Upper lobe of left lung (tissue), 6 donors: ENCODE results near the gene RYK. TPM values are rescaled to one million over a fixed set of nuclear protein-coding genes. Genes with fewer than 3 reads are reported as not detected.

Experiments used
- ATAC-seq, 2 donors: fragments of 200-7000 bp; cut with Tn5 transposase; one replicate each; pipeline ENCODE4 v1.9.1; 2022; ENCODE audit warnings: mild to moderate bottlenecking in 2 of 2, moderate library complexity in 2 of 2; ENCODE audit not compliant: low FRiP score in 2 of 2
- DNase-seq, 2 donors: peaks; one replicate each; pipeline ENCODE4 v3.0.0-alpha.2; 2019 to 2020
- H3K27ac ChIP-seq, 4 donors: fragments of 200-600 bp; sonication (generic); one replicate each; pipeline ENCODE4 v1.5.1; 2016 to 2019
- H3K27me3 ChIP-seq, 4 donors: fragments of 200-600 bp; sonication (generic); one replicate each; pipeline ENCODE4 v1.5.1; 2017 to 2019
- H3K36me3 ChIP-seq, 4 donors: fragments of 200-600 bp; sonication (generic); one replicate each; pipeline ENCODE4 v1.5.1; 2016 to 2019
- H3K4me1 ChIP-seq, 4 donors: fragments of 200-600 bp; sonication (generic); one replicate each; pipeline ENCODE4 v1.5.1; 2018 to 2019
- H3K4me3 ChIP-seq, 4 donors: fragments of 200-600 bp; sonication (generic); one replicate each; pipeline ENCODE4 v1.5.1; 2017 to 2019; ENCODE audit warnings: mild to moderate bottlenecking in 2 of 4, moderate library complexity in 1 of 4
- H3K9me3 ChIP-seq, 4 donors: fragments of 200-600 bp; sonication (generic); one replicate each; pipeline ENCODE4 v1.5.1; 2018 to 2019
- EP300 ChIP-seq, 4 donors: sonication (generic); formaldehyde crosslinking; IDR thresholded peaks; one replicate each; pipeline ENCODE4 v1.5.1; 2017; ENCODE audit warnings: antibody characterized with exemption in 4 of 4, control low read depth in 2 of 4
- POLR2A ChIP-seq, 4 donors: fragments of 450-650 bp; IDR thresholded peaks; one replicate each; pipeline ENCODE4 v1.5.1; 2016 to 2017; ENCODE audit warnings: antibody characterized with exemption in 4 of 4, mild to moderate bottlenecking in 2 of 4
- POLR2AphosphoS5 ChIP-seq, 2 donors: sonication (generic); formaldehyde crosslinking; IDR thresholded peaks; one replicate each; pipeline ENCODE4 v1.5.1; 2017; ENCODE audit warnings: antibody characterized with exemption in 2 of 2
- WGBS, 2 donors: methylation state at CpG; one replicate each; pipeline ENCODE4 v1.1.5; 2017 to 2018; 5-methylcytosine and 5-hydroxymethylcytosine counted together
- total RNA-seq, 6 donors: library from RNA; depleted of rRNA in 4 of 6; stranded (reverse); fragments of >200 nt in 4 of 6; gene quantifications; one replicate each; pipeline versions ENCODE4 v1.1.0 to v1.2.1, GENCODE V29; 2016 to 2021
- TF ChIP-seq, protein P1 (sequence below), 6 experiments: fragments of 450-650 bp in 4 of 6; fragments of 200-600 bp in 2 of 6; sonication (generic) in 2 of 6; IDR thresholded peaks; one replicate each; pipeline ENCODE4 v1.5.1; 2016 to 2019; ENCODE audit warnings: antibody characterized with exemption in 6 of 6
- donor health status: DM: no; HTN: no; CAD: no; lungs with moderate emphysema.
- donor health status: DM: no; HTN: yes; CAD: no; lungs with severe emphysema.

The RYK gene
- total RNA-seq, 6 donors from 2014 or later = 14.9 to 105 (median 52.4) TPM

DNA sequence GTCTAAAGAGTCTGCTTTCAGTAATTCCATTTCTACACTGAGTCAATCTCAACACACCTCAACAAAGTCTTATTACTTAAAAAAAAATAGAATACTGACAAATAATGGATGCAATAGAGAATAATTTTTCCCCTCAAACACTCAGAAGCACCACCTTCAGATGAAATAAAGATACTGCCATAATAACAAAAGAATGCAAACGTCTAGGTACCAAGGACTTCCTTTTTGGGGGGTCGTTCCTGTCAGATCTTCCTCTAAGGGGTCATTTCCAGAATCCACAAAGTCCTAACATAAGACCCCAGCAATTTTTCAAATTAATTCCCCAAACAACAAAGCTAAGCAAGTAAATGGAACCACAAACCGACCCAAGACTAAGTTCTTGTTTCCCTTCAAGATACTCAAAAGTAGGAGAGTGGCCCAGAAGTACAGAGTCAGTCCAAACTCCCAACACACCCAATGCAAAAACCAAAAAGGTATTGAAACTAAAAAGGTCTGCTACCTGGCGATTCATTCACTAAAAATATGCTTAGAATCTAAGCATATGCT lies 1.3 kb downstream of the RYK start:
- Histone ChIP-seq H3K4me3 (peak overlapping the region; percentile 18 to 87 (median 76)), H3K27ac (peak overlapping the region in 3 of 4 donors; percentile 87 to 93 (median 89)), H3K36me3 (no peaks in the 10 kb centered on the region), H3K9me3 (no peaks in the 10 kb centered on the region), H3K4me1 (peaks cover 17 to 42% (median 25%) of the 10 kb centered on the region in 4 donors), H3K27me3 (no peaks in the 10 kb centered on the region)
- DNase-seq (no peak), ATAC-seq (no peak)
- WGBS, 2 donors = 6 to 7% methylated on average over 4 of the region's 4 CpGs
- TF ChIP-seq POLR2A (IDR thresholded peaks at IDR 0.05) (no peak), POLR2AphosphoS5 (IDR thresholded peaks at IDR 0.05) (no peak), EP300 (IDR thresholded peaks at IDR 0.05) (no peak)
- TF ChIP-seq, protein P1, sequence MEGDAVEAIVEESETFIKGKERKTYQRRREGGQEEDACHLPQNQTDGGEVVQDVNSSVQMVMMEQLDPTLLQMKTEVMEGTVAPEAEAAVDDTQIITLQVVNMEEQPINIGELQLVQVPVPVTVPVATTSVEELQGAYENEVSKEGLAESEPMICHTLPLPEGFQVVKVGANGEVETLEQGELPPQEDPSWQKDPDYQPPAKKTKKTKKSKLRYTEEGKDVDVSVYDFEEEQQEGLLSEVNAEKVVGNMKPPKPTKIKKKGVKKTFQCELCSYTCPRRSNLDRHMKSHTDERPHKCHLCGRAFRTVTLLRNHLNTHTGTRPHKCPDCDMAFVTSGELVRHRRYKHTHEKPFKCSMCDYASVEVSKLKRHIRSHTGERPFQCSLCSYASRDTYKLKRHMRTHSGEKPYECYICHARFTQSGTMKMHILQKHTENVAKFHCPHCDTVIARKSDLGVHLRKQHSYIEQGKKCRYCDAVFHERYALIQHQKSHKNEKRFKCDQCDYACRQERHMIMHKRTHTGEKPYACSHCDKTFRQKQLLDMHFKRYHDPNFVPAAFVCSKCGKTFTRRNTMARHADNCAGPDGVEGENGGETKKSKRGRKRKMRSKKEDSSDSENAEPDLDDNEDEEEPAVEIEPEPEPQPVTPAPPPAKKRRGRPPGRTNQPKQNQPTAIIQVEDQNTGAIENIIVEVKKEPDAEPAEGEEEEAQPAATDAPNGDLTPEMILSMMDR (IDR thresholded peaks at IDR 0.05) = no peak

DNA sequence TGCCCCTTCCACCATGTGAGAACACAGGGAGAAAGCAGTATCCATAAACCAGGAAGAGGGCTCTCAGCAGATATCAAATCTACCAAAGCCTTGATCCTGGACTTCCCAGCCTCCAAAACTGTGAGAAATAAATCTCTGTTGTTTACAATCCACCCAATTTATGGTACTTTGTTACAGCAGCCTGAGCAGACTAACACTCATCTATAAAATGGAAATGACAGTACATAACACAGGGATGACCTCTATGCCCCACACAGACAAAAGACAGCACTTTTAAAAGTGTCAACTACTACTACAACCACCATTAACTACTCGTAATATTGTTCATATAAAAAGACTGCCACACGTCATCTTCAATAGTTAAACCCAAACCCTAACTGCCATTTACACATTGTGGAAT lies 5.7 kb downstream of the RYK start:
- H3K27ac ChIP-seq = no peak overlapping the region
- ATAC-seq = no peak
- TF ChIP-seq POLR2AphosphoS5 (IDR thresholded peaks at IDR 0.05) (no peak), POLR2A (IDR thresholded peaks at IDR 0.05) (no peak), EP300 (IDR thresholded peaks at IDR 0.05) (no peak)
- TF ChIP-seq, protein P1 (IDR thresholded peaks at IDR 0.05) = no peak
- 91 to 98% methylated on average over 2 of the region's 2 CpGs for WGBS, 2 donors
- H3K36me3 ChIP-seq = no peaks in the 10 kb centered on the region
- no peaks in the 10 kb centered on the region for H3K27me3 ChIP-seq
- no peak overlapping the region for H3K4me3 ChIP-seq
- peaks cover 26 to 57% (median 35%) of the 10 kb centered on the region in 4 donors for H3K4me1 ChIP-seq
- no peak for DNase-seq
- no peaks in the 10 kb centered on the region for H3K9me3 ChIP-seq

DNA sequence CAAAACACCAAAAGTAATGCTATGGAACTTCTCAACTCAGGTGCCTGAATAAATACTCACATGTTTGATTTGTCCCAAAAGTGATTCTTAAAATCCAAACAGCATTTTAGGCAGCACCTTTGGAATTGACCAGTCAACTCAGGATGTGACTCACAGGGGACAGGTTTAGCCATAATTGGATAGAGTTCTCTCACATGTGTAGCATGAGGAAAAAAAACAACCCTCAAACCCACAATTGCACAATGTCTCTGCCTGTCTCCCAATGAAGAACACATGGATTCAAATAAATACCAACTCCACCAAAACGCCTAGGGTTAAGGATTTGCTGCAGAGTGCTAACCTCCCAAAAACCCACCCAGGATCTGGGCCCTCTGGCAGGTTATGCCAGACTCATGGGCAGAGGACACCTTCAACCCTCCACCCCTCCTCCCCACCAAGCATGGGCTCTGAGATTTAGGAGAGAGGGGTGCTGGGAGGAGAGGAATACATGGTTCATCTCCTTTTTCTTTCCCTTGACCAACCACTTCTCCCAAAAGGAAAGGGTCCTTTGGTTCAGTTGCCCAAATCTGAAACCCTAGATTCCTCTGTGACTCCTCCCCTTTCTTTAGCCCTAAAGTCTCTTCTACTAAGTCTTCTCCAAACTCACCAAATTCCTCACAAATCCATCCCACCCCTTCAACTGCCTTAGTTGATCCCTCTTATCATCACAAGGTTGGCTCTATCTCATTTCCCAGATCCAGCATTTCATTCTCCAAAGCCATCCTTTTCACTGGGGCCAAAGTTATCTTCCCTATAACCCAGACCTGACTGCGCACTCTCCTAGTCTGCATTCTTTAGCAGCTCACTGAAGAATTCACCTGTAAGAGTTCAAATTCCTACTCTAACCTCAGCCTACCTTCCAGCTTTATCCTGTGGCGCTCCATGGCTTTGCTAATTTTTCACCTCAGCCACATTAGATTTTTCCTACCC lies 7.7 kb downstream of the RYK start:
- Histone ChIP-seq H3K4me3 (no peak overlapping the region), H3K27ac (peak overlapping the region in 2 of 4 donors; percentile 4 to 35), H3K4me1 (peaks cover 32 to 58% (median 41%) of the 10 kb centered on the region in 4 donors), H3K36me3 (no peaks in the 10 kb centered on the region), H3K9me3 (no peaks in the 10 kb centered on the region), H3K27me3 (no peaks in the 10 kb centered on the region)
- 69 to 74% methylated on average over 3 of the region's 3 CpGs for WGBS, 2 donors
- TF ChIP-seq EP300 (IDR thresholded peaks at IDR 0.05) (no peak), POLR2A (IDR thresholded peaks at IDR 0.05) (no peak), POLR2AphosphoS5 (IDR thresholded peaks at IDR 0.05) (no peak)
- TF ChIP-seq, protein P1 (IDR thresholded peaks at IDR 0.05) = no peak
- ATAC-seq = peak; percentile 37 to 66
- DNase-seq = no peak

GRCh38 chr3:134239538-134239937 lies 11.1 kb downstream of the RYK start:
- H3K27me3 ChIP-seq = no peaks in the 10 kb centered on the region
- peak overlapping the region in 1 of 4 donors; percentile 35 for H3K27ac ChIP-seq
- TF ChIP-seq POLR2A (IDR thresholded peaks at IDR 0.05) (no peak), EP300 (IDR thresholded peaks at IDR 0.05) (no peak)
- WGBS, 2 donors = 79 to 83% methylated on average over 1 of the region's 1 CpG
- no peak for DNase-seq
- peaks cover 36 to 66% (median 60%) of the 10 kb centered on the region in 4 donors for H3K4me1 ChIP-seq
- no peaks in the 10 kb centered on the region for H3K9me3 ChIP-seq
- no peak for ATAC-seq
- H3K36me3 ChIP-seq = no peaks in the 10 kb centered on the region
- H3K4me3 ChIP-seq = no peak overlapping the region

- DNase-seq (no peak), ATAC-seq (peak in 1 of 2 donors; percentile 84)
- peaks cover 28 to 54% (median 49%) of the 10 kb centered on the region in 4 donors for H3K4me1 ChIP-seq
- no peak overlapping the region for H3K4me3 ChIP-seq
- H3K36me3 ChIP-seq = no peaks in the 10 kb centered on the region
- WGBS, 2 donors = 75 to 80% methylated on average over 4 of the region's 4 CpGs
- H3K9me3 ChIP-seq = no peaks in the 10 kb centered on the region
- no peak for TF ChIP-seq POLR2AphosphoS5 (IDR thresholded peaks at IDR 0.05)
- TF ChIP-seq POLR2A (IDR thresholded peaks at IDR 0.05) = no peak
- TF ChIP-seq, protein P1 (IDR thresholded peaks at IDR 0.05) = no peak
- TF ChIP-seq EP300 (IDR thresholded peaks at IDR 0.05) = no peak
- H3K27ac ChIP-seq = peak overlapping the region in 2 of 4 donors; percentile 18 to 22
- H3K27me3 ChIP-seq = no peaks in the 10 kb centered on the region
Measured at GRCh38 chr3:134237454-134238145, 13.1 kb downstream of the RYK start.
